HuH-7 (cell line): ENCODE measurements around the gene CSPG4.
A peak's percentile ranks its signal among the peaks of the same experiment; 100 is the strongest.
"Not testable (repeated sequence)": the region's sequence is repeated elsewhere in the genome, so short reads cannot be mapped to it uniquely, and the experiment has no call there.

Experiments used
- DNase-seq: peaks from one replicate; pipeline ENCODE4 v3.0.0; 2011; ENCODE audit warnings: low spot score

CSPG4 gene

GRCh38 chr15:75725006-75725718, 12.5 kb upstream of the CSPG4 start:
- DNase-seq, result no peak

GRCh38 chr15:75723847-75724660, 11.4 kb upstream of the CSPG4 start:
- peak; percentile 93 for DNase-seq

- DNase-seq, result no peak
Measured at GRCh38 chr15:75723171-75723846, 10.7 kb upstream of the CSPG4 start.

DNA sequence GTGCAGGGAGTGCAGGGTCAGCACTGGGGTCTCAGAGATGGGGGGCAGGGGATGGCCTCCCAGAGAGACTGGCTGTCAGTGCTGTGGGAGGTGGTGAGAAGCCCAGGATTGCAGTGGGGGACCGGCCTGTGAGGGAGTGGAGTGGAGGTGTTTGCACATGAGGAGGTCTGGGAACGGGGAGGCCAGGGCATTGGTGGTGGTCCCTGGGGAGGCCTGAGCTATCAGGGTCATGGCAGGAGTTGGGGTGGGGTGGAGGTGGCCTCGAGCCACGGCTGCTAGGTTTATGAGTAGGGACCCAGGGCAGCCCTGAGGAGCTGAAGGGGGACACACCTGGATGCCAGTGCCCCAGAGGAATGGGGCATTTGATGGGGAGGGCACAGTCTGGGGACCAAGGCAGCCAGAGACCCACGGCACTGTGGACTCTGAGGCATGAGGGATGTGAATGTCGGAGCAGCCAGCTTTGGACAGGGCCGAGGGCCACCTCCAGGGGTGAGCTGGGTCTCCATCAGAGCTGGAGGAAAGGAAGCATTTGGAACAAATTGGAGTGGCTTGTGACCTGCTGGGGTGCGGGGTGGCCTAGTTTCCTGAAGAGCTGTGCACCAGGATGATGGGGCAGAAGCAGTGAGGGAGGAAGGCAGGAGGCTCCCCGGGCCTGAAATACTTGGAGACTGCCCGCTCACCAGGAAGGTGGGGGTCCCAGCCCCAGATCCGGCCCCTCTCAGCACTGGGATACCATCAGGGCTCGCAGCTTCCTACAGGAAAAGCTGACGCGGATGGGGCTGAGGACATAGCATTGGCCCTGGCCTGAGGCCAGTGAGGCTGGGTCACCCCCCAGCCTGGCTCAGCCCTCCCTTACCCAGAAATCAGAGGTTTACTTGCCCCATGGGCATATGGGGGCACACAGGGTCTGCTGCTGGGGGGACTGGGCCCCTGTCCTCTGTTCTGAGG, 9.5 kb upstream of the CSPG4 start:
- no peak for DNase-seq

GRCh38 chr15:75721480-75721922, 8.9 kb upstream of the CSPG4 start:
- no peak for DNase-seq

DNA sequence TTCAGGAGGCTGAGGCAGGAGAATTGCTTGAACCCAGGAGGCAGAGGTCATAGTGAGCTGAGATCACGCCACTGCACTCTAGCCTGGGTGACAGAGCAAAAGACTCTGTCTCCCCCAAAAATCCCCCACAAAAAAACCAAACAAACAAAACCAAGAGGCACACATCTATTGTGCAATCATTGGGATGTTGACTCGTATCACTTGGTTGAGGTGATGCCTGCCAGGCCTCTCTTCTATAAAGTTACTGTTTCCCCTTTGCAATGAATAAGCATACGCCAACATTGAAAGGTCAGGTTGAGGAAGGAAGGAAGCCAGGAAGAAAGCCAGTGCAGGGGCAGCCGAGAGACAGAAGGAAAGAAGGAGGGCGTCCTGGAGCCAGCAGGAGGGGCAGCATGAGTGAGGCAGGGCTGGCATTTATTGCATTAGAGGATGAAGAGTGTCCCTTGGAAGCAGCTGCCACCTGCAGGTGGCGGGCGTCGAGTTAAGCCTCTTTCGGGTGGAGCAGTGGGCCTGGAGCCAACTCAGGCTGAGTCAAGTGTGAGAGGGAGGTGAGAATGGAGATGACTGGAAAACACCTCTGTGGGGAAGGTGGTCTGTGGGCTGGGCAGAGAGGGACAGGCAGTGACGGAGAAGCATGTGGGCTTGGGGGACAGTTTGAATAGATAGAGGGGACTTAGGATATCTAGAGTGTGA, 8.3 kb upstream of the CSPG4 start:
- peak; percentile 60 for DNase-seq

GRCh38 chr15:75720297-75720696, 7.6 kb upstream of the CSPG4 start:
- no peak for DNase-seq

GRCh38 chr15:75718328-75718727, 5.7 kb upstream of the CSPG4 start:
- DNase-seq, result no peak

GRCh38 chr15:75717001-75717400, 4.4 kb upstream of the CSPG4 start:
- DNase-seq, result not testable (repeated sequence)

- DNase-seq, result not testable (repeated sequence)
Measured at GRCh38 chr15:75716249-75716950, 3.8 kb upstream of the CSPG4 start.

- DNase-seq, result not testable (repeated sequence)
Measured at GRCh38 chr15:75715312-75715832, 2.7 kb upstream of the CSPG4 start.

GRCh38 chr15:75714195-75714594, 1.5 kb upstream of the CSPG4 start:
- DNase-seq, result no peak

- peak; percentile 55 for DNase-seq
Measured at GRCh38 chr15:75713338-75713895, 769 bp upstream of the CSPG4 start.

- not testable (repeated sequence) for DNase-seq
Measured at GRCh38 chr15:75711495-75711894, 1.2 kb downstream of the CSPG4 start.

DNA sequence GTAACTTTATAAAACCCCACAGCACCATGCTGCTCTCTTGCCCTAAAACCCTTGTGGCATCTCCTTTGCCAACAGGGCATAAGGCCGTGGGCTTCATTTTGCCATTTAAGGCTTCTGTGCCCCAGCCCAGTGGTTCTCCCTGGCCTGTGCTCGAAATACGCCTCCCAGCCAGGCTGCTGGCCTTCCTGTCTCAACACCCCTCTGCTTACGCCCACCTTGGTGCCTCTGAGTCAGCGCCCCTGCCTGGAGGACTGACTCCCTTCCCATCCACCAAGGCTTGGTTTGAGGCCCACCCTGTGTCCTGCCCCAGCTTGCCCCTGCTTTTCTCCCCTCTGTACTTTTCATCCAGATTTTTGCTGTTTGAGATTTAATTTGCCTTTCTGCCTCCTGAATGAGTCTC, 1.8 kb downstream of the CSPG4 start:
- DNase-seq, result not testable (repeated sequence)

DNA sequence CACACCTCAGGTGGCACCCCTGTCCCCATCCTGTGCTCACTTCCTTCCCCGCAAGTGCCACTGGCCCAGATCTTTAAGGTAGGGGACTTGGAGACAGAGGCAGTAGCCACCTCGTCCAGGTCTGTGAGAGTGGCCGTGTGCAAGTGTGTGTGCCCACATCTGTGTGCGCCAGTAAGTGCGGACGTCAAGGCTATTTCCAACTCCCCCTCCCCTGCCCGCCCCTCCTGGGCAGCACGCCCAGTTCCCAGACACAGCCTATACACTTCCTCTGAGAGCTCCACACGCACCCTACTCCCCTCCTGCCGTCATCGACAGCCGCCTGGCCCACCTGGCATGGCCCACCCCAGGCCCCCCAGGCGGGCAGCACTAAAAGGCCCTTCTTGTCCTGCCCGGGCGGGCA, 3.2 kb downstream of the CSPG4 start:
- DNase-seq, result not testable (repeated sequence)

DNA sequence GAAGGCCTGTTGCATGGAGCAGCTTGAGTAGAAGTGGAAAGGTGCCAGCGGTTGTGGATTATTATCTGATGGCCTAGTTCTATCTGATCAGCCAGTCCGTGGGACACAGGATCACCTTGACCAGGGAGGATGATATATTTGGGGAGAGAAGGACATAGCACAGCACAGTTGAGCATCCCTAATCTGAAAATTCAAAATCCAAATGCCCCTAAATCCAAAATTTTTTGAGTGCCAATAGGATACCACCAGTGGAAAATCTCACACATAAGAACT, 6.0 kb downstream of the CSPG4 start:
- DNase-seq, result no peak

DNA sequence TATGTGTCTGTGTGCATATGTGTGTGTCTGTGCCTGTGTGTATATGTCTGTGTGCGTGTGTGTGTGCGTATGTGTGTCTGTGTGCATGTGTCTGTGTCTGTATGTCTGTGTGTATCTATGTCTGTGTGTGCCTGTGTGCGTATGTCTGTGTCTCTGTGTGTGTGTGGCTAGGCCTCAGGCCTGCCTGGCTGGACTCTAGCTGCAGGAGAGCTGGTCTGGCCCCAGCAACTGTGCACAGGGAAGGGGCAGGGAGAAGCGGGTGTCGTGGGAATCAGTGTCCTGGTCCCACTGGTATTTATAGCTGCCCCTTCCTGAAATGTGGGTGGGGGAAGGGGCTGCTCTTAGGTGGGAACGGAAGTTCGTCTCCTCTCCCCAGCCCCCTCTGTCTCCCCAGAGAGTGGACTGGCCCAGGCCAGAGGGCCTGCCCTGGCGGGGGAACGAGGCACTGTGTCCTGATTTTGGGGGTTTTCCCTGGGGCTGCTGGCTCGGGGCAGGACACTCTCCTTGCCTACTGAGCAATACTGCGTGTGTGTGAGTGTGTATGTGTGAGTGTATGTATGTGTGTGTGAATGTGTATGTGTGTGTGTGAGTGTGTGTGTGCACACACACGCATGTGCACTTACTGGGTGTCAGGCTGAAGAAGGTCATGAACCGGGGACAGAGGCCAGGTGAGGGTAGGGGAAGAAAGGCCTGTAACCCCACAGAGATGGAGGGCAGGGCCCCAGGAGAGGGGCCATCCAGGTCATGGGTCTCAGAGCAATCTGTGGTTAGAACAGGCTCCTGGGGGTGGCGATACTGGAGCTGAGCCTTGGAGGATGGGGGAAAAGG, 6.6 kb downstream of the CSPG4 start:
- DNase-seq, result no peak

DNA sequence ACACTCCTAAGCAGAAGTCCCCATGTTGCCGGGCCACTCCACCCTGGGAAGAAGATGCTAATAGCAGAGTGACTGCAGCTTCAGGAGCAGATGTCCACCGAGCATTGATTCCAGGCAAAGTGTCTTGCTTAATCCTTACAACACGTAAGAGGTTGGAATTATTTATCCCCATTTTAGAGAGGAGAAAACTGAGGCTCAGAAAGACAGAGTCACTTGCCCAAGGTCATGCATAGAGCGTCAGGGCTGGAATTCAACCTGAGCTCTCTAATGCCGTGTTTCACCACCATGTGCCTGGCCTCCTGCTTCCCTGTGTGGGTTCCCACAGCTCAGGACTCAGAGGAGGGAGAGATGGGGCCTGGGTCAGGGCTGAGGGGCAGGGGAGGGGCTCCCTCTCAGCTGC, 7.3 kb downstream of the CSPG4 start:
- DNase-seq, result not testable (repeated sequence)
